SIG-M5 treated with dmso at 0.1 percent for 504 hours (cell line): Measurements from ENCODE around the gene DPP7.
A peak's percentile ranks its signal among the peaks of the same experiment; 100 is the strongest.
"Not testable (repeated sequence)": the region's sequence is repeated elsewhere in the genome, so short reads cannot be mapped to it uniquely, and the experiment has no call there.

ENCODE experiments used
- DNase-seq: peaks from one replicate; lab custom pipeline; 2025; ENCODE audit not compliant: unreplicated experiment; lab: John Stamatoyannopoulos, UW

The DPP7 gene

DNA sequence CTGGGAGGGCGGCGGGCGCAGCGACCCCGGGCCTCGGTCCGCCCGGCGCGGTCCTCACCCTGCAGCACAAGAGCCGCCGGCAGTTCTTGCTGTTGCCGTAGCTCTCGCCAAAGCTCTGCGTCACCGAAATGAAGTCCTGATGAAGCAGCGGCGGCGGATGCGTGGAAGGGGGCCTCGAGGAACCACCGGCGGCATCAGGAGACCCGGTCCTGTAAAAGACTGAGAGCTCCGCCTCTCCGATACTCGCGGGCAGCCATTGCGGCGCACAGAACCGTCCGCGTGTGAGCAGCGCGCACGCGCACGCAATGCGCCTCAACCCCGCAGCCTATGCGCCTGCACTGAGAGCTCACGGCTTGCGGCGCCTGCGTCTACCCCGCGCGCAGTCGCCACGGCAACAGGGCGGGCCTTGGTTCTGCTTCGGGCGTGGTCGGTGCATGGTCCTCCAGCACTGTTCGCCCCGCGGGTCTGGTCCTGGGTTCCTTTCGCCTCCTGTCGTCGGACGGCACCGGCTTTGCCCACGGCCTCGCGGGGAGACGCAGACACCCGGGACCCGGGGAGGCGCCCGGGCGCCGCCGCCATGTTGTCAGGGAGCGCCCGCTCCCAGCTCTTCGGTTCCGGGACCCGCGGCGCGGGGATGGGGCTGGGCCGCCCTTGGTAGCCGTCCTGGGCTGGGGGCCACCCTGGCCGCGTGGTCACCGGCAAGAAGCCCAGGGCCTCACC, 15.1 kb upstream of the DPP7 start:
- DNase-seq: peak; percentile 83

DNA sequence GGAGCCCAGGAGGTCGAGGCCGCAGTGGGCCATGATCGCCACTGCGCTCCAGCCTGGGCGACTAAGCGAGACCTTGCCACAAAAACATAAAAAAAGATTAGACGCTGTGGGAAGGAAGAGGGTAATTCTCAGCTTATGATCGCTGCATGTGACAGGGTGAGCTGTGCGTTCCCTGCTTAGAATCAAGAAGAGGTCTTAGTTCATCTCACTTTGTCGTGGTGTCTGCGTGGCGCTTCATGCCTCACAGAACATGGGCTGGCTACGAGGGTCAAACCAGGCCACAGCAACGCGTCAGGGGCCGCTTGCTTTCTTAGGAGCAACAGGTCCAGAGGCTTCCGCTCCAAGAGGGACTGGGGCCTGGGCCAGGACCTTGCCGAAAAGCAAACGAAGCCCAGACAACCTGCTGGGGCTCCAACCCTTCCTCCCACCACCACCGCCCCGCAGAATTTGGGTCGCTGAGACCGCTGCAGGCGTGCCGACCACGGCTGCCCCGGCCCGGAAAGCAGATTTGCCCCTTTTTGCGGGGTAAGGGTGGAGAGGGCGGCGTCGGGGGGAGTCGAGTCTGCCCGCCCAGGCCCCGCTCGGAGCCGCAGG, 14.4 kb upstream of the DPP7 start:
- no peak for DNase-seq

DNA sequence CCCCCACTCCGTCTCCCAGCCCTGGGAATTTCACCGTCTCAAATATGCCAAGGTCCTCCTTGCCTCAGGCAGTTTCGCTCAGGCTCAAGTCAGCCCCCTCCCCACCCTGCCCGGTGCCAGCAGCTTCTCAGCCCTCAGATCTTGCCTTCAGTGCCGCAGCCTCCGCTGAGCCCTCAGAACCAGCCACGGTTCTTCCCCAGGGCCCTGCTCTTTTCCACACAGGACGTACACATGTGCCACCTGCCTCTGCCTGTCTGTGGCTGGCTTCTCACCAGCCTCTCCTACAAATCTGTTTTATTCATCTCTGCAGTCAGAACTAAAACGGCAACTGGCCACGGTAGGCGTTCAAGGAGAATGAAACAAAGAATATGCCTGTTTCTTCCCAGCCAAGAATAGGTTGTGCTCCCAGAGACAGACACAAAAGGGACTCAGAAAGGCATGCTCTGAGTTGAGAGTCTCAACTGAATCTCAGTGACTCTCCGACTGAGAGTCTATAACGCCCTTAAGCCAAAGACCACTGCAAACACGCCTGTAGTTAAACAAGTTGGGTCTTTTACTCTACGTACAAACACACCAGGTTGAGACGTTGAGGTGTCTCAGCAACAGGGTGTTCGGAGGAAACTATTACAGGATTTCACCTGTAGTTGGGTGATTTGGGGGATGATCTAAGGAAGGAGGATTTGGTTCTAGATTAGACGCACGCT, 13.8 kb upstream of the DPP7 start:
- no peak for DNase-seq

DNA sequence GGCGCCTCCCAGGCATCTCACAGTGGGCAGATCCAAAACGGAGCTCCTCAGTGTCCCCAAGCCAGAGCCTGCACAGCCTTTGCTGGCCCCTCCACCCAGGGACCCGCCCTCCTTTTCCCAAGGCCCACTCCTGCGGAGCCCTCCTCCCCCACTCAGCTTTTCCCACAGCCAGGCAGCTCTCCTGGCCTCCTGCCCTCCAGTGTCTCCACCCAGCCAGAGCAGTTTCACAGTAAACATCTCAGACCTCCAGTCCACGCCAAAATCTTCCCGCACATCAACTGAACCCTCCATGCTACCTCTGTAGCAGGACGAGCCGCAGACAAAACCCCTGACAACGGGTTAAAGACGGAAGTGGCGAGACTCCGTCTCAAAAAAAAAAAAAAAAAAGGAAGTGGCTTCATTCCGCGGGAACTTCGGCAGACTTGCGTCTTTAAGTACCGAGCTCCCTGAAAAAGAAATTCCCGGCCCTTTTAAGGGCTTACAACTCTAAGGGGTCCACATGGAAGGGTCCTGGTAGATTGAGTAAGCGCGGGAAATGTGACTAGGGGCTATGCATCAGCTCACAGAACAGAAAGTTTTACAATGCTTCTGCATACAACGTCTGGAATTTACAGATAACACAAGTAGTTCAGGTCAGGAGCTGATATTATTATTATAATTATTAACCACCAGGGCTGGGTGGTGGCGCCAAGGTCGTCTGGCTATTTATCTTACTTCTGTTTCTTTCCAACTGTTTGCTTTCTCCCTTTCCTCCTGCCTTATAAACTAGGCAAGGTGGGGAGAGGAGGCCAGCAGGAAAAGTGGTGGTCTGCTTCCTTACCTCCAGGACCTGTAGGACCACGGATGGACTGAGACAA, 13.0 kb upstream of the DPP7 start:
- DNase-seq: peak; percentile 72

DNA sequence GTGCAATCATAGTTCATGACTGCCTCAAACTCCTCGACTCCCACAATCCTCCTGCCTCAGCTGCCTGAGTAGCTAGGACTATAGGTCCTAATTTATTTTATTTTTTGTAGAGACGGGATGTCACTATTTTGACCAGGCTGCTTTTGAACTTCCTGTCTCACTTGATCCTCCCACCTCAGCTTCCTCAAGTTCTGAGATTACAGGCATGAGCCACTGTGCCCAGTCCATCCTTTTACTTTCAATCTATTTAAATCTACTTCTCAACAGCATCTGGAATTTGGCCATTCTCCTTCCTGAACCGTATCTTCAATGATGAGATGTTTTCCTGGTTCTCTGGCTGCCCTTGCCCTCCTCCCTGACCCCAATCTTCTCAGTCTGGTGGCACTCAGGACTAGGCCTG, 12.3 kb upstream of the DPP7 start:
- no peak for DNase-seq

DNA sequence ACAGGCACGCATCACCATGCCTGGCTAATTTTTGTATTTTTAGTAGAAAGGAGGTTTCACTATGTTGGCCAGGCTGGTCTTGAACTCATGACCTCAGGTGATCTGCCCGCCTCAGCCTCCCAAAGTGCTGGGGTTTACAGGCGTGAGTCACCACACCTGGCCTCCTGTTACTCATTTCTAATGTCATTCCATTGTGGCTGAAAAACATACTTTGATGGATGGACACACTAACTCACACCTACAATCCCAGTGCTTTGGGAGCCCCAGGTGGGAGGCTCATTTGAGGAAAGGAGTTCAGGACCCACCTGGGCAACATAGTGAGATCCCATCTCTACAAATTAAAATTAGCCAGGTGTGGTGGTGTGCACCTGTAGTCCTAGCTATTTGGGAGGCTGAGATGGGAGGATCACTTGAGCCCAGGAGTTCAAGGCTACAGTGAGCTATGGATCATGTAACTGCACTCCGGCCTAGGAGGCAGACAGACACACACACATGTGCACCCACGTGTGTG, 9.5 kb upstream of the DPP7 start:
- not testable (repeated sequence) for DNase-seq

DNA sequence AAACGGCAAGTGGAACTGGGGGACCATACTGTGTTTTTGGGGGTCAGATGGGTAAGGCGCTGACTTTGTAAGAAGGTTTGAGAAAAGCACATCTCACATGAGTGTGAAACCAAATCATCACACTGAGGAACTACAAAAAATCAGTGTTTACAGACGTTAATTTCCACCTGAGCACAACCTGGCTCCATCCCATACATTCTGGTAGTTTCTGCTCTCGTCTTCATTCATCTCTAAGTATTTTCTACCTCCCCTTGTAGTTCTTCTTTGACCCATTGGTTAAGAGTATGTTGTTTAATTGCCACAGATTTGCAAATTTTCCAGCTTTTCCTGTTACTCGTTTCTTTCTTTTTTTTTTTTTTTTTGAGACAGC, 8.9 kb upstream of the DPP7 start:
- no peak for DNase-seq

DNA sequence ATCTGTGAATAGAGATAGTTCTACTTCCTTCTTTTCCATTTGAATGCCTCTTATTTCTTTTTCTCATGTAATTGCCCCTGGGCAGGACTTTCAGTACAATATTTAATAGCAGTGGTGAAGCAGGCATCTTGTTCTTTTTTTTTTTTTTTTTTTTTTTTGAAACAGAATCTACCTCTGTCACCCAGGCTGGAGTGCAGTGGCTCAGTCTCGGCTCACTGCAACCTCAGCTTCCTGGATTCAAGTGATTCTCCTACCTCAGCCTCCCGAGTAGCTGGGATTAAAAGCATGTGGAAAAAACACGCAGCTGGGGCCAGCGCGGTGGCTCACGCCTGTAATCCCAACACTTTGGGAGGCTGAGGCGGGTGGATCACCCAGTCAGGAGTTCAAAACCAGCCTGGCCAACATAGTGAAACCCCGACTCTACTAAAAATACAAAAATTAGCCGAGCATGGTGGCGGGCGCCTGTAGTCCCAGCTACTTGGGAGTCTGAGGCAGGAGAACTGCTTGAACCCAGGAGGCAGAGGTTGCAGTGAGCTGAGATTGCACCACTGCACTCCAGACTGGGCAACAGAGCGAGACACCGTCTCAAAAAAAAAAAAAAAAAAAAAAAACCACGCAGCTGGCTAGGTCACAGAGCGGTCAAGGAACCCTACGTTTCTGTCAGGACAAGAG, 8.4 kb upstream of the DPP7 start:
- DNase-seq: not testable (repeated sequence)

DNA sequence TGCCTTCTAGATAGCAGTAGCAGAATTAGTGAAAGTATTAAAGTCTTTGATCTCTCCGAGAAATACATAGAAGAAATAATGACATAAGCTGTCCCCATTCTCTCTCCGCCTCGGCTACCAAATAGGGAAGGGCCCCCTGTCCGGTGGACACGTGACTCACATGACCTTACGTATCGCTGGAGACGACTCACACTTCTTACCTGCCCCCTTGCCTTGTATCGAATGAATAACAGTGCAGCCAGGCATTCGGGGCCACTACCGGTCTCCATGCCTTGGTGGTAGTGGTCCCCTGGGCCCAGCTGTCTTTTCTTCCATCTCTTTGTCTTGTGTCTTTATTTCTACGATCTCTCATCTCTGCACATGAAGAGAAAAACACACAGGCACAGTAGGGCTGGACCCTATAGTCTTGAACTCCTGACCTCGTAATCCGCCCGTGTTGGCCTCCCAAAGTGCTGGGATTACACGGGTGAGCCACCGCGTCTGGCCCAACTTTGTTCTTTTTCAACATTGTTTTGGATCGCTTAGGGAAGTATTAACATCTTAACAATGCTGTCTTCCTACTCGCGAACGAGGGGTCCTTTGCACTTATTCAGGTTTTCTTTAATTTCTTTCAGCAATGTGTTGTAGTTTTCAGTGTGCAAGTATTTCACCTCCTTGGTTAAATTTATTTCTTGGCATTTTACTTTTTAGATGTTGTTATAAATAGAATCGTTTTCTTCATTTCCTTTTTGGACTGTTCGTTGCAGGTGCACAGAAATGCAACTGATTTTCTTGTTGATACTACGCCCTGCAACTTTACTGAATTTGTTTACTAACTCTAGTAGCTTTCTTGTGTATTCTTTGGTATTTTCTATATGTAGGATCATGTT, 7.6 kb upstream of the DPP7 start:
- DNase-seq: not testable (repeated sequence)

DNA sequence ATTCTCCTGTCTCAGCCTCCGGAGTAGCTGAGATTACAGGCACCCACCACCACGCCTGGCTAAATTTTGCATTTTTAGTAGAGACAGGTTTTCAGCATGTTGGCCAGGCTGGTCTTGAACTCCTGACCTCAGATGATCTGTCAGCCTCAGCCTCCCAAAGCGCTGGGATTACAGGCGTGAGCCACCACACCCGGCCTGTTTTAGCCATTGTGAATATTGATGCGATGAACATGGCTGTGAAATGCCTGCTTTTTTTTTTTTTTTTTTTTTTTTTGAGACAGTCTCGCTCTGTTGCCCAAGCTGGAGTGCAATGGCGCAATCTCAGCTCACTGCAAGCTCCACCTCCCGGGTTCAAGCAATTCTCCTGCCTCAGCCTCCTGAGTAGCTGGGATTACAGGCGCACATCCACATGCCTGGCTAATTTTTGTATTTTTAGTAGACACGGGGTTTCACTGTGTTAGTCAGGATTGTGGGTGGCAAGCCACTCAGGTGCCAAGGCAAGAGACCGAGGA, 3.6 kb upstream of the DPP7 start:
- not testable (repeated sequence) for DNase-seq

DNA sequence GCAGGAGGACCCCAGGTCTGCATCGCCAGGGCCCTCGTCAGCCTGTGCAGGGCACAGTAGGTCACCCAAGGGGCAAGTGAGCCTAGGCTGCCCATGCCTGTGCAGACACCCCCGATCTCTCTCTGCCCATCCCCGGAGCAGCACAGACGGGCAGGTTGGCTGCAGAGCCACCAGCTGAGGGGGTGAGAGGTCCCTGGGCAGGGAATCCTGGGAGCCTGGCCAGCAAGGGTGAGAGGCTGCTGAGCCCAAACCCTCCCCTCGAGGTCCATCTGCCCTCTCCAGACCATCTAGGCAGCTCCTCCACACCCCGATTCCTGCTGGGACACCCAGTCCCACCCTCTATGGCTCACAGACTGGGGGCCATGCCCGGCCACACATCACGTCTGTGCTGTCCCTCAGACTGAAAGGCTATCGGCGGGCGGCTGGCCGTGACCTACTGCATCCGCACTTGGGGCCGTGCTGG, 2.8 kb upstream of the DPP7 start:
- no peak for DNase-seq

DNA sequence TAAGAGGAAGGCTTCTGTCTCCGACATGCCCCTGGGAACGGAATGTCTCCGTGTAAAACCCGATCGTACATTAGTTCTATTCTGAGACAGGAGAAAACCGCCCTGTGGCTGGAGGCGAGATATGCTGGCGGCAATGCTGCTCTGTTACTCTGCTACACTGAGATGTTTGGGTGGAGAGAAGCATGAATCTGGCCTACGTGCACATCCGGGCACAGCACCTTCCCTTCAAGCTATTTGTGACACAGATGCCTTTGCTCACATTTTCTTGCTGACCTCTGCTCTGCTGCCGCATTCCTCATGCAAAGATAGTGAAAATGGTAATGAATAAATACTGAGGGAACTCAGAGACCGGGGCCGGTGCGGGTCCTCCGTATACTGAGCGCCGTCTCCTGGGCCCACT, 2.2 kb upstream of the DPP7 start:
- DNase-seq: no peak

DNA sequence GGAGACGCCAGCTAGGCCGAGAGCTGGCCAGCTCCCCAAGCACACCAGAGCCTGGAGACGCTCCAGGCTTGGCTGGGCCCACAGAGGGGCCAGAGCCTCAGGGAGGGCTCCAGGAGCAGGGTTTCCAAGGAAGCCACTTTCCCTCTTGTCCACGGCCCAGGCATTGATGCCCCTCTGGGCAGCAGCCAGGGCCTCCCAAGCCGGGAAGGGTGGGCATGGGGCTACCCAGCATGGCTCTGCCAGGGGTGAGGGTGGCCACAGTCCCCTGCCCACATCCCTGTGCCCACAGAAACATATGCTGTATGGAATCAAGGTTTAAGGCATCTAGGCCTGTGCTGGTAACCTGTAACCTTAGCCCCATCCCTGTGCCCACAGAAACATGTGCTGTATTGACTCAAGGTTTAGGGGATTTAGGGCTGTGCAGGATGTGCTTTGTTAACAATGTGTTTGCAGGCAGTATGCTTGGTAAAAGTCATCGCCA, 1.5 kb upstream of the DPP7 start:
- DNase-seq: no peak

DNA sequence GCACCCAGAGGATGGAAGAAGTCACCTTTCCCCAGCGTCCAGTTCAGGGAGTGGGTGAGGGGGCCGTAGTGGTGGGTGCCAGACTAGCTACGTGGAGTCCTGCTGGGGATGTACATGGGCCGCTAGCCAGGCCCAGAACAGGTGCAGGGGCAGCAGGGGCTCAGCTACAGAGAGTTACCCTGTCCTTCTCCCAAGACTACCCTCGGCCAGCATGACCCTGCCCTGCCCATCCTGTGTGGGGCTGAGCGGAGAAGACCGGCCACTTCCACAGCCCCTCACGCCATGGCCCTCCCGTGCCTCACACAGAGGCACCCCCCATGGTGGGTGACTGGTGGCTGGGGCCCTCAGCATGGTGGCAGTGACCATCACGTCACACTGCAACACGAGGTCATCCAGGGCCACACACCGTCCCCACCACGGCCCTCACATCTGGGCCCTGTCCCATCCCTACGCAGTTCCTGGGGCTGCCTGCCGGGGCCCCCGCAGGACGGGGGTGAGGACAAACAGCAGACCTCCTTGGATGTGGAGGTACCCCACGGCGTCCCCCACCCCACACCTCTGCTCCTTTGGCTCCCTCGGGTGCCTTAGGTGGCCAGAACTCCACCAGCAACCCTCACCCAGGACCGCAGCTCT, 977 bp upstream of the DPP7 start:
- no peak for DNase-seq

DNA sequence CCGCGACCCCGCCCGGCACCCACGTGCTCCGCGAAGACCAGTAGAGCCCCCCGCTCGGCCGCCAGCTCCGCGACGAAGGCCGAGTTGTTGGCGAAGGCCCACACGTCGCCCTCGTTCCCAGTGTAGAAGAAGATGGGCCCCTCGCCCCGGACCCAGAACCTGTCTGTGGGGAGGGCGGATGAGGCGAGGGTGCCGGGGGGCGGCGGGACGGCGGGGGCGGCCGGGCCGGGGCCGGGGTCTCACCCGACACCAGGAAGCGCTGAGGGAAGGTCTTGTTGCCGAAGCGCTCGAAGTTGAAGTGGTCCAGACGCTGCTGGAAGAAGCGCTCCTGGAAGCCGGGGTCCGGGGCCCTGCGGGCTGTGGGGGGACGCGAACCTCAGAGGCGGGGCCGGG, 317 bp downstream of the DPP7 start:
- no peak for DNase-seq

DNA sequence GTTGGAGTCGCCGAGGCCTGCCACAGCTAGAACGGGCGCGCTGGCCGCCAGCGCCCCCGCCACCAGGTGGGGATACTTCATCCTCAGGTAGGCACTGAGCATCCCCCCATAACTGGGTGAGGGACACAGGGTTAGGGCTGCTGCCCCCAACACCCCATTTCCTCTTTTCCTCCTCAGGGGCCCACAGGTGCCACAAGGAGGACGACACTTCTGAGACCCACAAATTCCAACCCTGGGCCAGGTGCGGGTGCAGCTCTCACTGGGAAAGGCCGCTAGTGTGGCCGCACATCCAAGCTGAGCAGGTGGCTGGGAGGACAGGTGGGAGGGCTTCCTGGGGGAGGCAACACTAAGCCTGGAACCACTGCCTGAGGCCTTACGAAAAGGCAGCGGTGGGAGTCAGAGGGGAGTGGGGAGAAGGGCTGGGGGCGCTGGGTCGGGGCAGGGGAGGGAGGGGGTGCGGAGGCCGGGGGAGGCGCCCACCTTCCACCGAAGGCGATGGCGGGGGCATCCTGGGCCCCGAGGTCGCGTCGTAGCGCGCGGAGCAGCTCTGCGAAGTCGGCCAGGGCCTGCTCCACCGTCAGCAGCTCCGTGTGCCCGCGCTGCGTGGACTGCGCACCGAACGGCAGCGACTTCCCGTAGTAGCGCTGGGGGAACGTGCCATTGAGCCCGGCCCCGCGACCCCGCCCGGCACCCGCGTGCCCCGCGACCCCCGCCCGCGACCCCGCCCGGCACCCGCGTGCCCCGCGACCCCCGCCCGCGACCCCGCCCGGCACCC, 961 bp downstream of the DPP7 start:
- DNase-seq: no peak

DNA sequence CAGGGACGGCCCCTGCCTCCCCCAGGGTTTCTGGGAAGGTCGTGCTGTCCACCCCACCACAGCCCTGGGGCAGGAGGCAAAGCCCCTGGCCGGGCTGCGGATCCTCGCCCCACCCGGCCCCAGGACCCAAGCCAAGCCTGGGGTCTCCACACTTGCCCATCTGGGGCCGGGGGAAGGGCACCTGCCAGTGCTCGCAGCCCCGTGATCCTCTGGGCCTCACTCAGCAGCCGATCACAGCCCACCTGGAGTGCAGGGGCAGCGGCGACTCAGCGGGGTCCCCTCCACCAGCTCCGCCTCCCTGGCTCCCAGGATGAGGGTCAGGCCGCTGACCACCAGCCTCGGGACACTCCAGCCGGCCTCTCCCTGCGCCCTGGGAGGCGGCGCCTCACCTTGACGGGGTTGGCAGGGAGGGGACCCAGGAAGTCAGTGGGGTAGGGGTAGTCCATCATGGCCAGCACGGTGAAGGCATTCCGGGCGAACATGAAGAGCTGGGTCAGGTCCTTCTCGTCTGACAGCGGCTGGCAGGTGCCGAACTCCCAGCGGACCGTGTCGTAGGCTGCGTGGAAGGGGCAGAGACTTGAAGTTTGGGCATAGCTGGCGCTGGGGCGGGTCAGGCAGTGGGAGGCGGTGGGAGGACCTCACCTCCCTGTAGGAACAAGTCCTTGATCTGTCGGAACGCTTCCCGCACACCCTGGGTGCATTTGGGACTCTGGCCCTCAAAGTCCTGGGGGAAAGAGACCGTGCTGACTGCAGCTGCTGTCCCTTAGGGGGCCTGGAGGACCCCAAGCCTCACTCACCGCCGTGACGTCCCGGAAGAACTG, 1.8 kb downstream of the DPP7 start:
- no peak for DNase-seq
